SH-SY5Y (cell line): Measurements from ENCODE around the gene ZNG1B.
"Not testable (repeated sequence)": the region's sequence is repeated elsewhere in the genome, so short reads cannot be mapped to it uniquely, and the experiment has no call there.

ENCODE experiments used
- GATA2 ChIP-seq: IDR thresholded peaks from 2 replicates; pipeline ENCODE4 v1.6.1; 2011; ENCODE audit warnings: mild to moderate bottlenecking, low read depth, low read length
- GATA3 ChIP-seq: IDR thresholded peaks from 2 replicates; pipeline ENCODE4 v1.6.1; 2011; ENCODE audit warnings: low read depth, mild to moderate bottlenecking, low read length, moderate library complexity

The ZNG1B gene

GRCh38 chr2:113437508-113438465 lies at the start of gene ZNG1B:
TSS of gene ZNG1B (plus strand) at chr2:113437691. CDS start at chr2:113437869, 178 bp downstream.
- TF ChIP-seq GATA3, GATA2: not testable (repeated sequence)

- TF ChIP-seq GATA3 (no peak), GATA2 (no peak)
These were observed 47.2 kb upstream of the ZNG1B start for GRCh38 chr2:113390124-113390849.

- no peak for TF ChIP-seq GATA3
- TF ChIP-seq GATA2 = no peak
These were observed 46.4 kb upstream of the ZNG1B start for GRCh38 chr2:113391073-113391472.

- no peak for TF ChIP-seq GATA2
- no peak for TF ChIP-seq GATA3
These were observed 31.4 kb upstream of the ZNG1B start for GRCh38 chr2:113406114-113406513.

GRCh38 chr2:113407446-113408099 lies 29.9 kb upstream of the ZNG1B start:
- TF ChIP-seq GATA2 = no peak
- TF ChIP-seq GATA3 = no peak

GRCh38 chr2:113498365-113498764 lies 60.9 kb downstream of the ZNG1B start, which contains the start of gene FOXD4L1:
TSS of gene FOXD4L1 (plus strand) at chr2:113498665. CDS start at chr2:113499257, 592 bp downstream.
- TF ChIP-seq GATA2, GATA3: not testable (repeated sequence)
